Stimulated activated CD4-positive, alpha-beta T cell treated with anti-CD3 and anti-CD28 coated beads, Interleukin-2, amount 100 ng/mL, for 4 hours (primary cell): ENCODE measurements around the gene CYREN.
A peak's percentile ranks its signal among the peaks of the same experiment; 100 is the strongest.
"Not testable (repeated sequence)": the region's sequence is repeated elsewhere in the genome, so short reads cannot be mapped to it uniquely, and the experiment has no call there.

Experiments
- DNase-seq: peaks from one replicate; pipeline ENCODE4 v3.0.0-alpha.2; 2020; ENCODE audit warnings: low read depth

CYREN gene

GRCh38 chr7:135177028-135177696 is 6.7 kb upstream of the CYREN start:
- DNase-seq: no peak

GRCh38 chr7:135175931-135176330 is 5.4 kb upstream of the CYREN start:
- no peak for DNase-seq

GRCh38 chr7:135174941-135175340 is 4.4 kb upstream of the CYREN start:
- no peak for DNase-seq

GRCh38 chr7:135173916-135174315 is 3.4 kb upstream of the CYREN start:
- not testable (repeated sequence) for DNase-seq

- not testable (repeated sequence) for DNase-seq
Measured at GRCh38 chr7:135171581-135172291, 1.2 kb upstream of the CYREN start.

GRCh38 chr7:135170998-135171481 is 533 bp upstream of the CYREN start:
- not testable (repeated sequence) for DNase-seq

GRCh38 chr7:135169964-135170273 is 588 bp downstream of the CYREN start:
- DNase-seq: no peak

- peak; percentile 52 for DNase-seq
Measured at GRCh38 chr7:135169141-135169963, 1.2 kb downstream of the CYREN start.

- no peak for DNase-seq
Measured at GRCh38 chr7:135168489-135169140, 1.9 kb downstream of the CYREN start.

- DNase-seq: no peak
Measured at GRCh38 chr7:135168001-135168400, 2.5 kb downstream of the CYREN start.

- no peak for DNase-seq
Measured at GRCh38 chr7:135167365-135167917, 3.1 kb downstream of the CYREN start.

GRCh38 chr7:135166338-135166990 is 4.0 kb downstream of the CYREN start:
- DNase-seq: no peak

- DNase-seq: no peak
Measured at GRCh38 chr7:135165862-135166261, 4.6 kb downstream of the CYREN start.

GRCh38 chr7:135164357-135165061 is 6.0 kb downstream of the CYREN start:
- no peak for DNase-seq

- no peak for DNase-seq
Measured at GRCh38 chr7:135162382-135163001, 8.0 kb downstream of the CYREN start.

GRCh38 chr7:135161669-135162068 is 8.8 kb downstream of the CYREN start:
- no peak for DNase-seq

GRCh38 chr7:135160858-135161653 is 9.5 kb downstream of the CYREN start:
- no peak for DNase-seq

GRCh38 chr7:135160098-135160857 is 10.2 kb downstream of the CYREN start:
- DNase-seq: no peak
